ENCODE results near the gene RNASEH2C.
"Not testable (repeated sequence)": the region's sequence is repeated elsewhere in the genome, so short reads cannot be mapped to it uniquely, and the experiment has no call there.

Gene RNASEH2C

DNA sequence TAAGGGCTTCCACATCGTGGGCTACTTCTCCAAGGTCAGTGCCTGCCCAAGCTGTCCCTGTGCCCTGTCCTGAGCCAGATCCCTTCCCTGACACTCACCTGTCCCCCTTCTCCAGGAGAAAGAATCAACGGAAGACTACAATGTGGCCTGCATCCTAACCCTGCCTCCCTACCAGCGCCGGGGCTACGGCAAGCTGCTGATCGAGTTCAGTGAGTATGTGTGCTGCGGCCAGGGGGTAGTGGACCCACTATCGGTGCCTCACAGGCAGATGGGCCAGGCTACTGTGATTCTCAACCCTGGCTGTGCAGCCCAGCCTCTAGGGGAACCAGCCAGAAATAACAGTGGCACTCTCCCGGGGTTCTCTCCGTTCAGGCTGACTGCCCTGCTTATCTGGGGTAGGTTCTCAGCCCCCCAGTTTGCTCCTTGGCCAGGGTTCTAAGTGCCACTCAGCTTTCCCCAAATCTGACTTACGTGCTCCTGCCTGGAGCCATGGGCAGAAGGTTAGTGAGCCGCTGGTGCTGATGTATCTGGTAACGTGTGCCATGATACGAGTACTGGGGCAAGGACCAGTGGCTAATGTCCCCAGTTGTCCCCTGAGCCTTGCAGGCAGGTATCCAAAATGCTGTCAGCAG, 3.7 kb downstream of the RNASEH2C start:
- DNase-seq = no peak

DNA sequence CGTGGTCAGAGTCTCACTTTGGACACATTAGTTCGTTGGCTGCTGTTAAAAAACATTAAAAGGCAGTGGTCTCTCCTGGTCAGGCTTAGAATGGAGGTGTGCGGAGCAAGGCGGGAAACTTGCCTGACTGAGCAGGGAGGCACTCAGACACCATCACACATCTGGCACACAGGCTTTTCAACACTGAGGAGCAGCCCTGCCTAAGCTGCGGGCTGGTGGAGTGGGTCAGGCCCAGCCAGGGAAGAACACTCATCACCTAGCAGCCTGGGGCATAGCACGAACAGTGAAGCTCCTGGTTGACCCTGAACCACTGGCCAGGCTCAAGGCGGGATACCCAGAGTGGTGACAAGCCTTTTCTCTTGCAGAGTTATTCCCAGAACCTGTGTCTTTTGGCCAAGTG, 4.3 kb downstream of the RNASEH2C start:
- DNase-seq = no peak

DNA sequence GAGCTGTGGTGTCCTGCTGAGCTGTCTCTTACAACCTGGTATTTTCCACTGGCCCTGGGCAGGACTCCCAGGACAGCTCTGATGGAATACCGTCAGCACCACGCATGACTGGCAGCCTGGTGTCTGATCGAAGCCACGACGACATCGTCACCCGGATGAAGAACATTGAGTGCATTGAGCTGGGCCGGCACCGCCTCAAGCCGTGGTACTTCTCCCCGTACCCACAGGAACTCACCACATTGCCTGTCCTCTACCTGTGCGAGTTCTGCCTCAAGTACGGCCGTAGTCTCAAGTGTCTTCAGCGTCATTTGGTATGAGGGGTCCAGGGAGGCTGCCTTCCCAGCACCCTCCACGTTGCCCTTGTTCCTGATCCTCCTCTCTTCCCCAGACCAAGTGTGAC, 6.2 kb downstream of the RNASEH2C start:
- DNase-seq = no peak

DNA sequence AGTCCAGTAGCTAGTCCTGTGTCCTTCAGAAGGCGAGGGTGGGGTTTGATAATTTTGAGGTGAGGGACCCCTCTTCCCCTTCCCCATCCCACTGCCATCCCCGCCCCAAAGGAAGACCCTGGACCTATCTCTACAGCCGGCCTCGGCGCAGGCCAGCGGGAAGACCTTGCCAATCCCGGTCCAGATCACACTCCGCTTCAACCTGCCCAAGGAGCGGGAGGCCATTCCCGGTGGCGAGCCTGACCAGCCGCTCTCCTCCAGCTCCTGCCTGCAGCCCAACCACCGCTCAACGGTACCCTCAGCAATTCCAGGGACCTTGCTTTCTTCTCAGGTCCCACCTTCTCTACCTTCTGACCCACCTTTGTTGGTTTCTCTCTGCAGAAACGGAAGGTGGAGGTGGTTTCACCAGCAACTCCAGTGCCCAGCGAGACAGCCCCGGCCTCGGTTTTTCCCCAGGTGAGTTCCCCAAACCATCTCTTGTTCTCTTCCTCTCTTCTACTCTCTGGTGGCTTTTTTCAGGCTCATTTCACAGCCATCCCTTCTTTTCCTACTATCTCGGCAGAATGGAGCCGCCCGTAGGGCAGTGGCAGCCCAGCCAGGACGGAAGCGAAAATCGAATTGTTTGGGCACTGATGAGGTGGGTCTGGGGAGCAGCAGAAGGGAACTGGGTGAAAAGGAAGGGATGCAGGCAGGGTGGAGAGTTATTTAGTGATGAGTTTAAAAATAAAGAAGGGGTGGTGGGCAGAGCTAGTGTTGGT, 7.2 kb downstream of the RNASEH2C start:
- DNase-seq = no peak

DNA sequence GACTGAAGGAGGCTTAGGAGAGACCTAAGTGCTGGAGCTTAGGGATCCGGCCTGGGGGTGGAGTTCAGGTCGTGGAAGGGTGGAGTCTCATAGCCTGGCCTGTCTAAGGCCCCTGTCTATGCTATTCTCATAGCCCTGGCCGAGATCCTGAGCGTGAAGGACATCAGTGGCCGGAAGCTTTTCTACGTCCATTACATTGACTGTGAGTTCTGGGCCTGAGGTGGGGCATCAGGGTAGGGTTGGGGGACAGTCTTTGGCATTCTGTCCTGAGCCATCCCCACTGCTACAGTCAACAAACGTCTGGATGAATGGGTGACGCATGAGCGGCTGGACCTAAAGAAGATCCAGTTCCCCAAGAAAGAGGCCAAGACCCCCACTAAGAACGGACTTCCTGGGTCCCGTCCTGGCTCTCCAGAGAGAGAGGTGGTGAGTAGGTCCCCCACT, 7.9 kb downstream of the RNASEH2C start:
- DNase-seq = no peak

DNA sequence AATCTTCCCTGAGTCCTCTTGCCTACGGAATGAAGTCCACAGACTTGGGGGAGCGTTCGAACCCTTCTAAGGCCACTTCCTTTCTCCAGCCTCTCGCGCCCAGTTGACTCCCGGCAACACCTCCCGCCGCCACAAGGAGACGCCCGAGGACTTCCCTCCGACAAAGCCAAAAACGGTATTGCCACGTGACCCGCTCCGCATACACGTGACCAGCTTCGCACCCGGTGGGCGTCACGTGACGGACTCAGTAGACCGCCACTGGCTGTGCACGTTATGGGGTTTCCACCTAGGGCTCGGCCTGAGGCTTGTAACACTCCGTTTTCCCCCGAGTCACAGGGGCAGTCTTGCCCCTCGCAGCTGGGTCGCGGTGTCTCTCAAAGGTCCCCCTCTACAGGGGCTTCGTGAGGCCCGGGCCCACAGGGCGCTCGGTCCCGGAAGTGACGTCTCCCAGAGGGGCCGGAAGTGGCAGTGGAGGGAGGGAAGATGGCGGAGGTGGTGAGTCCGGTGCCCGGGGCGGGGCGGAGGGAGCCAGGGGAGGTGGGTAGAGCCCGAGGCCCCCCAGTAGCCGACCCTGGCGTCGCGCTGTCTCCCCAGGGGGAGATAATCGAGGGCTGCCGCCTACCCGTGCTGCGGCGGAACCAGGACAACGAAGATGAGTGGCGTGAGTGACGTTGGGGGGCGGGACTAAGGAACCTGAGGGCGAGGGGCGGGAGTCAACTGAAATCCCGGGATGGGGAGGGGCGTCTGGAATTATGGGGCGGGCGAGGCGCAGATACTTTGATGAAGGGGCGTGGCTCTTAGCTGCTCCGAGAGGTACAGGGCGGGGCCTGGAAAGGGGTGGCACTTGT, 8.6 kb downstream of the RNASEH2C start, which contains the start of gene KAT5:
Gene KAT5, plus strand, starts transcription at position 468 of the 848 bp plus-strand sequence. Its CDS starts 16 bp downstream, at position 484.
- DNase-seq = peak; percentile 97 to 98

DNA sequence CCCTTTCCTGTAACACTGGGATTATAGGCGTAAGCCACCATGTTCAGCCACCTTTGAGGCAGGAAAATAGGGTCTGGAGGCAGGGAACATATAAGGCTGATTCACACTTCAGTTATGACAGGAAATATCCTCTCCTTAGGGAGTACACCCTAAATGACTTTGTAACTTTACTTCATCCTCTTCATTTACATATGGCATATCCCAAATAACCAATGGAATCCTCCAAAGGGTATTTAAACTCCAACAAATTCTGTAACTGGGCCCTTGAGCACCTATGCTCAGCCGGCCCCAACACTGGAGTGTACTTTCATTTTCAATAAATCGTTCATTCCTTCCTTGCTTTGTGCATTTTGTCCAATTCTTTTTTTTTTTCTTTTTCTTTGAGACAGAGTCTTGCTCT, 10.2 kb downstream of the RNASEH2C start:
- DNase-seq = no peak

DNA sequence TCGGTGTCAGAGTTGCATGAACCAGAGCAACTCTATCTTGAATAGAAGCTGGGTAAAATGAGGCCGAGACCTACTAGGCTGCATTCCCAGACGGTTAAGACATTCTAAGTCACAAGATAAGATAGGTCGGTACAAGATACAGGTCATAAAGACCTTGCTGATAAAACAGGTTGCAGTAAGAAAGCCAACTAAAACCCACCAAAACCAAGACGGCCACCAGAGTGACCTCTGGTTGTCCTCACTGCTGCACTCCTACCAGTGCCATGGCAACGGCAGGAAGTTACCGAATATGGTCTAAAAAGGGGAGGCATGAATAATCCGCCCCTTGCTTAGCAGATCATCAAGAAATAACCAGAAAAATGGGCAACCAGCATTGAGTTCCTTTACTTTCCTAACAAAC, 10.9 kb downstream of the RNASEH2C start:
- DNase-seq = no peak

DNA sequence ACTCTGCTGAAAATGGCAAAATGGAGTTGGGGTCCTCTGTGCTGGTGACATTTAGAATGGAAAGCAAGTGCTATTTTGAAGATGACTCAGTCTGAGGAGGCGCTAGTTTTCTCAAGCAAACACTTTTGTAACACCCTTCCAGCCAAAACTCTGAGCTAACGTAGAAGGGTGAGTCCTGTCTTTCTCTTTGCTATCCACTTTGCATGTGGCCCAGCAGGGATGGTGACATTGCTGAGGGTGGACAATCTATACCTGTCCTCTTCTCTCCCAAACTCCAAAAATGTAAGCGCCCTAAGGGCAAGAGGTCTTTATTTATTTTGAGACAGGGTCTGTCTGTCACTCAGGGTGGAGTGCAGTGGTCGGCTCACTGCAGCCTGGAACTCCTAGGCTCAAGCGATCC, 12.1 kb downstream of the RNASEH2C start:
- DNase-seq = no peak

DNA sequence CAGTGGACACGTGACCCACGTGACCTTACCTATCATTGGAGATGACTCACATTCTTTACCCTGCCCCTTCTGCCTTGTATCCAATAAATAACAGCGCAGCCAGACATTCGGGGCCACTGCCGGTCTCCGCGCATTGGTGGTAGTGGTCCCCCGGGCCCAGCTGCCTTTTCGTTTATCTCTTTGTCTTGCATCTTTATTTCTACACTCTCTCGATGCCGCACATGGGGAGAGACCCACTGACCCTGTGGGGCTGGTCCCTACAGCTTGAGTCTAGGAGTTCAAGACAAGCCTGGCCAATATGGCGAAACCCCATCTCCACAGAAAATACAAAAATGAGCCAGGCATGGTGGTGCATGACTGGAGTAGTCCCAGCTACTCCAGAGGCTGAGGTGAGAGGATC, 13.6 kb downstream of the RNASEH2C start:
- DNase-seq = not testable (repeated sequence)

DNA sequence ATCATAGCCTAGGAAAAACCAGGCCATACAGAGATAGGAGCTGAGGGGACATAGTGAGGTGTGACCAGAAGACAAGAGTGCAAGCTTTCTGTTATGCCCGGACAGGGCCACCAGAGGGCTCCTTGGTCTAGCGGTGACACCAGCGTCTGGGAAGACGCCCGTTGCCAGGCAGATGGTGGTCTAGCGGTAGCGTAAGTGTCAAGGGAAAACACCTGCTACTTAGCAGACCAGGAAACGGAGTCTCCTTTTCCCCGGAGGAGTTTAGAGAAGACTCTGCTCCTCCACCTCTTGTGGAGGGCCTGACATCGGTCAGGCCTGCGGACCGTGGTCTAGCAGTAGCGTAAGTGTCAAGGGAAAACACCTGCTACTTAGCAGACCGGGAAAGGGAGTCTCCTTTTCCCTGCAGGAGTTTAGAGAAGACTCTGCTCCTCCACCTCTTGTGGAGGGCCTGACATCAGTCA, 14.3 kb downstream of the RNASEH2C start:
- peak; percentile 64 to 72 for DNase-seq

DNA sequence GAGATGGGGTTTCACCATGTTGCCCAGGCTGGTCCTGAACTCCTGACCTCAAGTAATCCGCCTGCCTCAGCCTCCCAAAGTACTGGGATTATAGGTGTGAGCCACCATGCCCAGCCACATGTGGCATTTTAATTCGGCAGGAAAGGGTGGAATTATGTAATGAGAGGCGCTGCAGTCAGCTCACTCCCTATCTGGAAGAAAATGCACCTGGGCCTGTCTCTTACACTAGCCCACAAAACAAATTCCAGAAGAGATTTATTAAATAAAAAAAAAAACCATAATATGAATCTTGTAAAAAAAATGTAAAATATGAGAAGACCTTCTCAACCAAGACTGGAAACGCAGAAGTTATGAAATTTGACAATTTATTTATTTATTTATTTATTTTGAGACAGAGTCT, 16.8 kb downstream of the RNASEH2C start:
- DNase-seq = no peak

DNA sequence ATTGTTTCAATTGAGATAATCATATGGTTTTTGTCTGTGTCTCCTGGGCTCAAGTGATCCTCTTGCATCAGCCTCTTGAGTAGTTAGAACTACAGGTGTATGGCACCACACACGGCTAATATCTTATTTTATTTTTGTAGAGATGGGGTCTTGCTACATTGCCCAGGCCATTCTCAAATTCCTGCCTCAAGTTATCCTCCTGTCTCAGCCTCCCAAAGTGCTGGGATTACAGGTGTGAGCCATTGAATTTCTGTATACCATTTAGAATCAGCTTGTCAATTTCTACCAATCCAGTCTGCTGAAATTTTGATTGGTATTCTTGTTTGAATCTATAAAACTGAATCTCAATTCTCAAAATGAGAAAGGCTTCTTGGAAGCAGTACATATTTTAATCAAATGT, 18.9 kb downstream of the RNASEH2C start:
- no peak for DNase-seq

DNA sequence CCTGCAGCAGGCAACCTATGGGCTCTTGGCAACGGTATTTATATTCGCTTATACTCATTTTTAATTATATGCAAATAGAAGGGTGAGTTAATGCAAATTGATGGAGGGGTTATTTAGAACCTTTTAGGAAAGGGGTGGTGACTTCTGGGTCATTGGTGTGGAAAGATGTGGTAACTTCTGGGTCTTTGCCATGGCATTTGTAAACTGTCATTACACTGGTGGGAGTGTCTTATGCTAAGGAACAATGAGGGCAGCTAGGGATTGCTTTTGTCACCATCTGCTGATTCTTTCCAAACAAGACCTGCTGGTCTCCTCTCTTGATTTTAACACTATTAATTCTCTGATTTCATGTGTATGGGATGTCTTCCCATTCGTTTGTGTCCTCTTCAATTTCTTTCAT, 20.2 kb downstream of the RNASEH2C start:
- no peak for DNase-seq

DNA sequence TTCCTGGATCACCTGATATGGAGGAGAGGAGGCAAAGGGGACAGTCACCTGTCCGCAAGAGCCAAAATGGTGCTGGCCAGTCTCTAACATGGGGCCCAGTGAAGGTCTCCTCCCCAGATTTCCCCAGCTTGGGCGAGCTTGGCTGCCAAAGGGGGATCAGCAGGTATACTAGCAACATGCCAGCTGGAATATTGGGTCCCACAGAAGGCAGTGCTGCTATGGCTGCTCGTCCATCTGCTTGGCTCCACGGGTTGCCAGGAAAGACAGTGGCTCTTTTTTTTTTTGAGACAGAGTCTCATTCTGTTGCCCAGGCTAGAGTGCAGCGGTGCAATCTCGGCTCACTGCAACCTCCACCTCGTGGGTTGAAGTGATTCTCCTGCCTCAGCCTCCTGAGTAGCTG, 21.3 kb downstream of the RNASEH2C start:
- DNase-seq = no peak

DNA sequence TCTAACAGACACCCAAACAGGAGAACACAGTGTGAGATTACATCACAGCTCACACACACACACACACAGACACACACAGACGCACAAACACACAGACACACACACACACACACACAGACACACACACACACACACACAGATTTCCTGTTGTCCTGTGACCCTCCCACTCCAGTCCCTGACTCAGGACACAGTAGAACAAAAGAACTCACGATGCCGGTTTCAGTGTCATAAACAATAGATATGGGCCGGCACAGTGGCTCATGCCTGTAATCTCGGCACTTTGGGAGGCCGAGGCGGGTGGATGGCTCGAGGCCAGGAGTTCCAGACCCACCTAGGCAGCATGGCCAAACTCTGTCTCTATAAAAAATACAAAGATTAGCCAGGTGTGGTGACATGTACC, 22.4 kb downstream of the RNASEH2C start:
- no peak for DNase-seq

DNA sequence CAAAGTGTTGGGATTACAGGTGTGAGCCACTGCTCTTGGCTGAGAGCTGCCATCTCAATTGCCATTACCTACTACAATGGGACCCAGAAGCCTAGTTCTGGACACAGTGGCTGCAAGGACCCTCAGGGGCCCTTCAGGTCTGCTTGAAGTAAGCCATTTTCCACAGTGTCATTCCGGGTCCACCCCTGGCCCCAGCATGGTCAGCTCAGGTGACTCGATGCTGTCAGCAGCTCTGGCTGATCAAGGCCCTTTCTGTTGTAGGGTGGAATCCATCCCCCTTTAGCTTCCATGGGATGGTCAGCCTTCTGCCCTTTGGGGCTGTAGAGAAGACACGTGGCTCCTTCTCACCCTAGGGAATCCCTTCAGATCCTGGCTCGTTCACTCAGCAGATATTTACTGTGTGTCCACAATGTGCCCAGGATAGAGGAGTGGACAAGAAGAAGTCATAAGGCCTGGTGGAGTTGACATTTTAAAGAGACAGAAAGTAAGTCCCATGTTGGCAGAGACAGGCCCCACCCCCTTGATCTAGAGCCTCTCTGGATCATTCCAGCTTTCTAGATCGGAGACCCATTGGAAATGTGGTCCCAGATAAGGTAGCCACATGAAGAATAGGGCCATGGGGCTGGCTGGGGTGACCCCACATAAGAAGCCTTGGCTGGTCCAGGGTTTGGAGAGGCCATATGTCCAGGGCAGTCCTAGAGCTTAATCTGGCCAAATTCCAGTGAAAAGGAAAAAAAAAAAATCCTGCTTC, 23.6 kb downstream of the RNASEH2C start:
- no peak for DNase-seq

DNA sequence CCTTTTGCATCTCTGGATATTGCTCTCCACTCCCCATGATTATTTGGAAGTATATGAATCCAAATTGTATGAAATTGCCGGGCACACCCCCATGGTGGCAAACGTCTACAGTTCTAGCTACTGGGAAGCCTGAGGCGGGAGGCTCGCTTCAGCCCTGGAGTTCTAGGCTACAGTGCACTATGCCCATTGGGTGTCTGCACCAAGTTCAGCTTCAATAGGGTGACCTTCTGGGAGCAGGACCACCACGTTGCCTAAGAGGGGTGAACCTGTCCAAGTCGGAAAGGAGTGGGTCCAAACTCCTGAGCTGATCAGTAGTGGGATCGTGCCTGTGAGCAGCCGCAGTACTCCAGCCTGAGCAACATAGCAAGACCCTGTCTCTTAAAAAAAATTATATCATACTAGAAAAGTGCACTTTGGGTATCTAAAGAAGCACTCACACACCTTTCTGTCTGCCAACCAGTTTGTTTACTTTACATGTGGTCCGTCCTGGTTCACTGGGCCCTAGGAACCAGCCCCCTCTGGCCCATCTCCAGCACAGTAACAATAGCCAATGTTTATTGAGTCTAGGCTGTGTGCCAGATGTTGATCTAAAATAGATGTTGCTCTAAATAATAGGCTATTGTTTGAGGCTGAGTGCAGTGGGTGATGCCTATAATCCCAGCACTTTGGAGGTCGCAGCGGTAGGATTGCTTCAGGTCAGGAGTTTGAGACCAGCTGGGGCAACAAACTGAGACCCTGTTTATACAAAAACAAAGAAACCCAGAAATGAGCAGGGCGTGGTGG, 24.9 kb downstream of the RNASEH2C start:
- DNase-seq = no peak

DNA sequence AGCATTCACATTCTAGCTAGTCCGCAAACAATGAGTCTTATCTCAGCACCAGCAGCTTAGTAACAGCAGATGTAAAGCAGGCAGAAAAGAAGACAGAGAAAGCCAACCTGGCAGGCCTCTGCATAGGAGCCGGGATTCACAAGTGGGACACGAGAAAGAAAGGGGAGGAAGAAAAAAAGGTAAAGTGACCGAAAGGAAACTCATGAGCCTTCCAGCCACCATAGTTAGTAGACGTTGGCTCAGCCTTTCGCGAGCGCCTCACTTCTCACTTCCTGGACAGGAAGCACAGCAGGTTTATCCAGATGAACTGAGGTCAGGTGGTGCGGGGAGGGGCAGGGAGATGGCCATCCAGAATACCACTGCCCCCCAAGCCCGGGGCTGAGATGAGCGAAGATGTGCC, 28.2 kb downstream of the RNASEH2C start:
- no peak for DNase-seq

DNA sequence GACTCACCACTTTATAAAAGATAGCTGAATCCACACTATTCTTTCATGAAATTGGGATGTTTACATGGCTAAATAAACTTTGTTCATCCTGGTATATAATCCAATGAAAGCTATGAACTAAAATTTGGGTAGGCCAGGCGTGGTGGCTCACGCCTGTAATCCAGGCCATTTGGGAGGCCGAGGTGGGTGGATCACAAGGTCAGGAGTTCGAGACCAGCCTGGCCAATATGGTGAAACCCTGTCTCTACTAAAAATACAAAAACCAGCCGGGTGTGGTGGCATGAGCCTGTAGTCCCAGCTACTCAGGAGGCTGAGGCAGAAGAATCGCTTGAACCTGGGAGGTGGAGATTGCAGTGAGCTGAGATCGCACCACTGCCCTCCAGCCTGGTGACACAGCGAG, 28.8 kb downstream of the RNASEH2C start:
- not testable (repeated sequence) for DNase-seq

DNA sequence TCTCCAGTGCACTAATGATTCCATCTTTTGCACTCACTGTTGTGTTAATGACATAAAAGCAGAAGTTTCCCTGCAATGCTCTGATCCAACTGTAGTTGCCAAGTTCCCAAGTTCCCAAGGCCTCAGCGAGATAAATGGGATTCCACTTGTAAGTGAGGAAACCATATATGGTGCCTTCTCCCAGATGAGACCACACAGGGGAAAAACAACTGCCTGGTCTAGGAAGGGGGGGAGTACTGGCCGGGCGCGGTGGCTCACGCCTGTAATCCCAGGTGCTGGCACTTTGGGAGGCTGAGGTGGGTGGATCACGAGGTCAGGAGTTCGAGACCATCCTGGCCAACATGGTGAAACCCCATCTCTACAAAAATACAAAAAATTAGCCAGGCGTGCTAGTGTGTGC, 34.6 kb downstream of the RNASEH2C start:
- no peak for DNase-seq

DNA sequence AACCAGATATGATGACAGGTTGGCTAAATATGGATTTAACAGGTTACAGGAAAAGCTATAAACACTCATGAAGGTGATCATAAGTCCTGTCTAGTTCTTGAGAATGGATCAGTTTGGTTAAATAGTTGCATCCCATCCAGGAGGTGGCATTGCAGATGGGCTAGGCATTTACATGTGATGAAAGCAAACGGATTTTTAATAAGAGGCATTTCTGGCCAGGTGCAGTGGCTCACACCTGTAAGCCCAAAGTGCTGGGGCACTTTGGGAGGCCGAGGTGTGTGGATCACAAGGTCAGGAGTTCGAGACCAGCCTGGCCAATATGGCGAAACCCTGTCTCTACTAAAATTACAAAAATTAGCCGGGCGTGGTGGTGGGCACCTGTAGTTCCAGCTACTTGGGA, 37.1 kb downstream of the RNASEH2C start:
- not testable (repeated sequence) for DNase-seq
